Measurements from ENCODE around the gene MOB3A.

Gene MOB3A

GRCh38 chr19:2109046-2109864 is 13.1 kb upstream of the MOB3A start:
- DNase-seq (ENCODE audit: low read depth, low spot score), result no peak
- H3K4me3 ChIP-seq (ENCODE audit: low read depth, low read length), result no peak overlapping the region
- no peak for TF ChIP-seq CTCF (IDR thresholded peaks at IDR 0.05; ENCODE audit: low read depth, low read length)
- in situ Hi-C loops (cut with HindIII; ENCODE audit: low sequenced_read_pairs), result no loop called here

GRCh38 chr19:2108251-2109016 is 12.3 kb upstream of the MOB3A start:
- no peak for TF ChIP-seq CTCF (IDR thresholded peaks at IDR 0.05; ENCODE audit: low read depth, low read length)
- in situ Hi-C loops (cut with HindIII; ENCODE audit: low sequenced_read_pairs), result no loop called here
- H3K4me3 ChIP-seq (ENCODE audit: low read depth, low read length), result no peak overlapping the region

GRCh38 chr19:2103045-2103707 is 7.0 kb upstream of the MOB3A start:
- in situ Hi-C loops (cut with HindIII; ENCODE audit: low sequenced_read_pairs), result no loop called here
- H3K4me3 ChIP-seq (ENCODE audit: low read depth, low read length), result no peak overlapping the region
- no peak for DNase-seq (ENCODE audit: low read depth, low spot score)
- no peak for TF ChIP-seq CTCF (IDR thresholded peaks at IDR 0.05; ENCODE audit: low read depth, low read length)

More at GRCh38 chr19:2108251-2109016, 12.3 kb upstream of the MOB3A start:
- DNase-seq (ENCODE audit: low read depth, low spot score), result no peak

- no peak overlapping the region for H3K4me3 ChIP-seq (ENCODE audit: low read depth, low read length)
- in situ Hi-C loops (cut with HindIII; ENCODE audit: low sequenced_read_pairs), result no loop called here
- no peak for TF ChIP-seq CTCF (IDR thresholded peaks at IDR 0.05; ENCODE audit: low read depth, low read length)
- no peak for DNase-seq (ENCODE audit: low read depth, low spot score)
Measured at GRCh38 chr19:2101417-2102335, 5.5 kb upstream of the MOB3A start.

- no peak overlapping the region for H3K4me3 ChIP-seq (ENCODE audit: low read depth, low read length)
- no peak for TF ChIP-seq CTCF (IDR thresholded peaks at IDR 0.05; ENCODE audit: low read depth, low read length)
- in situ Hi-C loops (cut with HindIII; ENCODE audit: low sequenced_read_pairs), result no loop called here
- no peak for DNase-seq (ENCODE audit: low read depth, low spot score)
Measured at GRCh38 chr19:2100719-2101061, 4.6 kb upstream of the MOB3A start.
